Stimulated activated CD8-positive, alpha-beta memory T cell treated with anti-CD3 and anti-CD28 coated beads, Interleukin-7, amount 100 ng/mL, for 24 hours (primary cell): Measurements from ENCODE around the gene DNAJC3.
"Not testable (repeated sequence)": the region's sequence is repeated elsewhere in the genome, so short reads cannot be mapped to it uniquely, and the experiment has no call there.

Experiments
- DNase-seq: peaks from one replicate; pipeline ENCODE4 v3.0.0-alpha.2; 2020; ENCODE audit warnings: low read depth

The DNAJC3 gene

GRCh38 chr13:95676105-95676761, 706 bp upstream of the DNAJC3 start:
- no peak for DNase-seq

- no peak for DNase-seq
Observed at GRCh38 chr13:95677564-95678266, 776 bp downstream of the DNAJC3 start.

- no peak for DNase-seq
Observed at GRCh38 chr13:95678967-95679366, 2.0 kb downstream of the DNAJC3 start.

- DNase-seq: no peak
Observed at GRCh38 chr13:95679722-95680121, 2.8 kb downstream of the DNAJC3 start.

GRCh38 chr13:95684418-95684817, 7.5 kb downstream of the DNAJC3 start:
- DNase-seq: no peak

- not testable (repeated sequence) for DNase-seq
Observed at GRCh38 chr13:95684960-95685359, 8.0 kb downstream of the DNAJC3 start.

GRCh38 chr13:95689582-95689926, 12.6 kb downstream of the DNAJC3 start:
- DNase-seq: no peak

GRCh38 chr13:95690986-95691385, 14.0 kb downstream of the DNAJC3 start:
- DNase-seq: not testable (repeated sequence)

- DNase-seq: no peak
Observed at GRCh38 chr13:95697052-95697680, 20.2 kb downstream of the DNAJC3 start.

- no peak for DNase-seq
Observed at GRCh38 chr13:95698047-95698749, 21.3 kb downstream of the DNAJC3 start.

- no peak for DNase-seq
Observed at GRCh38 chr13:95703576-95703975, 26.6 kb downstream of the DNAJC3 start.

- no peak for DNase-seq
Observed at GRCh38 chr13:95704510-95704909, 27.6 kb downstream of the DNAJC3 start.

GRCh38 chr13:95706356-95706755, 29.4 kb downstream of the DNAJC3 start:
- DNase-seq: no peak

GRCh38 chr13:95707035-95707434, 30.1 kb downstream of the DNAJC3 start:
- no peak for DNase-seq

GRCh38 chr13:95707442-95708390, 30.8 kb downstream of the DNAJC3 start:
- DNase-seq: no peak

GRCh38 chr13:95708391-95708774, 31.4 kb downstream of the DNAJC3 start:
- DNase-seq: no peak

- no peak for DNase-seq
Observed at GRCh38 chr13:95708811-95709500, 32.0 kb downstream of the DNAJC3 start.

- no peak for DNase-seq
Observed at GRCh38 chr13:95710313-95710712, 33.4 kb downstream of the DNAJC3 start.

GRCh38 chr13:95712846-95713245, 35.9 kb downstream of the DNAJC3 start:
- DNase-seq: not testable (repeated sequence)

- no peak for DNase-seq
Observed at GRCh38 chr13:95713651-95714050, 36.7 kb downstream of the DNAJC3 start.
